ENCODE measurements around the gene KCNA1. TPM values are rescaled to one million over a fixed set of nuclear protein-coding genes. Genes with fewer than 3 reads are reported as not detected.

Gene KCNA1
- total and polyA plus RNA-seq, 2 donors (not counting 1 experiment from before 2014, with no cell fraction given): not detected

DNA sequence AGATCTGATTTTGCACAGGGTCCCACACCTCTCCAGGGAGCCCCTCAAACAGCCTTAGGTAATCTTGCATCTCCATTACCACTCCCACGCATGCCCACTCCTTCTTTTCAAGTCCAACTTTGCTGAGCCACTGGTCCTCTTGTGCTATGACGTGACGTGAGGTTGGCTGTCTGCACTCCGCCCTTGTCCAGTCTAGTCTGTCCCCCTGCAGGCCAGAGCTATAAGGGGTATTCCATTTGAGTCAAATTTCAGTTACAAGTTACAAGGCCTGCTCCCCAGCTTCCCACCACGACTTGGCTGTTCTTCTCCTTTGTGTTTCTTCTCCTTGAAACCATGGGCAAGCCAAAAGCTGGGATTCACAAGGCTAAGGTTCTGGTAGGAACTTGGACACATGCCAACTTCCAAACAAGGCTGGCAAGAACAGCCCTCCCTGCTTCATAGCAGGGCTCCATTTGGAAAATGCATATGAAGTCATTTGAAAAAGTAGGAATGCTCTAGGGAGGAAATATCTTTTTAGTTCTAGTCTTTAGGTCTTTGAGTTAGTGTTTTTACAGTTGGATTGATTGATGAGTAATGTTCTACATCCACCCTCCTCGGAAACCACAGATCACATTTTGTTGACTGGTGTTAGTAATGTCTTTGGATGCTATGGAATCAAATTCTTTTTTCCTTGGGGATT is 49.1 kb downstream of the KCNA1 start:
- Histone ChIP-seq H3K27ac (ENCODE audit: insufficient read depth, low read length) (no peak overlapping the region), H3K4me2 (ENCODE audit: extremely low read depth, insufficient read depth, low read length) (no peak overlapping the region)

DNA sequence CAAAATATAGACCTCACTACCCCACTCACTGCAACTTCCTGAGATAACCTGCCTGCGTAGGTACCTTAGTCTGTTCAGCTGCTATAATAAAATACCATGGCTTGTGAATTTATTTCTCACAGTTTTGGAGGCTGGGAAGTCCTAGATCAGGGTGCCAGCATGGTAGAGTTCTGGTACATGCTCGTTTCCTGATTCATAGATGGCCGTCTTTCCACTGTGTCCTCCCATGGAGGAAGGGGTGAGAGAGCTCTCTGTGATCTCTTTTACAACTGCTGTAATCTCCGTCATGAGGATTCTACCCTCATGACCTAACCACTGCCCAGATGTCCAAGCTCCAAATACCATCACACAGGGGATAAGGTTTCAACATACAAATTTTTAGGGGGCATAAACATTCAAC is 49.7 kb downstream of the KCNA1 start:
- Histone ChIP-seq H3K27me3 (ENCODE audit: control insufficient read depth, insufficient read depth, low read length) (no peaks in the 10 kb centered on the region), H4K20me1 (ENCODE audit: control insufficient read depth, extremely low read depth, insufficient read depth, low read length) (no peaks in the 10 kb centered on the region), H2AFZ (ENCODE audit: low read length) (no peak overlapping the region), H3K79me2 (ENCODE audit: control insufficient read depth, insufficient read depth, low read length) (no peaks in the 10 kb centered on the region), H3K4me2 (ENCODE audit: extremely low read depth, insufficient read depth, low read length) (no peak overlapping the region), H3K36me3 (ENCODE audit: control insufficient read depth, insufficient read depth, low read length) (no peaks in the 10 kb centered on the region), H3K27ac (ENCODE audit: insufficient read depth, low read length) (no peak overlapping the region), H3K9ac (ENCODE audit: insufficient read depth, low read length) (no peak overlapping the region), H3K9me3 (ENCODE audit: control insufficient read depth, insufficient read depth, low read depth, low read length) (no peaks in the 10 kb centered on the region), H3K4me3 (replicated peaks in 1 of 4; ENCODE audit: control extremely low read depth in 1 of 4, insufficient read depth in 1 of 4, low read depth in 3 of 4, low read length in 4 of 4) (no peak overlapping the region), H3K4me1 (ENCODE audit: control insufficient read depth, extremely low read depth, insufficient read depth, low read length) (no peaks in the 10 kb centered on the region)
- TF ChIP-seq CTCF (conservative IDR thresholded peaks at IDR 0.05 in 1 of 2, IDR thresholded peaks at IDR 0.05 in 1 of 2; ENCODE audit: low read depth in 1 of 2, low read length in 2 of 2) (no peak), EZH2 (IDR thresholded peaks at IDR 0.05; ENCODE audit: low read length, missing control alignments) (no peak)
- DNase-seq (ENCODE audit: low read depth in 2 of 2): no peak

More for the DNA sequence above, 49.1 kb downstream of the KCNA1 start:
- TF ChIP-seq EZH2 (IDR thresholded peaks at IDR 0.05; ENCODE audit: low read length, missing control alignments) (no peak), CTCF (conservative IDR thresholded peaks at IDR 0.05 in 1 of 2, IDR thresholded peaks at IDR 0.05 in 1 of 2; ENCODE audit: low read depth in 1 of 2, low read length in 2 of 2) (no peak)
- DNase-seq (ENCODE audit: low read depth in 2 of 2): peak in 1 of 2 donors; percentile 69
- Histone ChIP-seq H3K9ac (ENCODE audit: insufficient read depth, low read length) (no peak overlapping the region), H3K36me3 (ENCODE audit: control insufficient read depth, insufficient read depth, low read length) (no peaks in the 10 kb centered on the region), H3K9me3 (ENCODE audit: control insufficient read depth, insufficient read depth, low read depth, low read length) (no peaks in the 10 kb centered on the region), H3K27me3 (ENCODE audit: control insufficient read depth, insufficient read depth, low read length) (no peaks in the 10 kb centered on the region), H3K79me2 (ENCODE audit: control insufficient read depth, insufficient read depth, low read length) (no peaks in the 10 kb centered on the region), H4K20me1 (ENCODE audit: control insufficient read depth, extremely low read depth, insufficient read depth, low read length) (no peaks in the 10 kb centered on the region), H3K4me3 (replicated peaks in 1 of 4; ENCODE audit: control extremely low read depth in 1 of 4, insufficient read depth in 1 of 4, low read depth in 3 of 4, low read length in 4 of 4) (no peak overlapping the region), H3K4me1 (ENCODE audit: control insufficient read depth, extremely low read depth, insufficient read depth, low read length) (no peaks in the 10 kb centered on the region), H2AFZ (ENCODE audit: low read length) (no peak overlapping the region)

DNA sequence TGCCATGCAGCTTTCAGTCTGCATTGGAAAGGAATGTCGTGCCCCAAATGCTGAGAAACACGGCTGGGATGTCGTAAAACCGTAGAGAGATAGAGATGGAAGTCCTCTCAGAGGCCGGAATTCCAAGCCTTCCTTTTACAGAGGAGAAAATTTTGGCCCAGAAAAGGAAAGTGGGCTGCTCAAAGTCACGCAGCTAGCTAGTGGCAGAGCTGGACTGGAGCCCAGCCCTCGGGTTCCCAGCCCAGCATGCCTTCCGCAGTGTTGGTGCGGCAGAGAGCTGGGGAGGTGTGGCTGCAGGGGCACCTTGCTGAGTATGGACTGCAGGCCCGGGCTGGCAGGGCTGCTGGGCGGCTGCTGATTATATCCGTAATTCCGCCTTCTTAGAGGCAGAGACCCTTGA is 50.3 kb downstream of the KCNA1 start:
- no peak for DNase-seq (ENCODE audit: low read depth in 2 of 2)
- H4K20me1 ChIP-seq (ENCODE audit: control insufficient read depth, extremely low read depth, insufficient read depth, low read length): no peaks in the 10 kb centered on the region
- TF ChIP-seq CTCF (conservative IDR thresholded peaks at IDR 0.05 in 1 of 2, IDR thresholded peaks at IDR 0.05 in 1 of 2; ENCODE audit: low read depth in 1 of 2, low read length in 2 of 2): no peak
- no peak for TF ChIP-seq EZH2 (IDR thresholded peaks at IDR 0.05; ENCODE audit: low read length, missing control alignments)
- H3K27ac ChIP-seq (ENCODE audit: insufficient read depth, low read length): no peak overlapping the region
- H3K4me1 ChIP-seq (ENCODE audit: control insufficient read depth, extremely low read depth, insufficient read depth, low read length): no peaks in the 10 kb centered on the region
- H3K9me3 ChIP-seq (ENCODE audit: control insufficient read depth, insufficient read depth, low read depth, low read length): no peaks in the 10 kb centered on the region
- H3K36me3 ChIP-seq (ENCODE audit: control insufficient read depth, insufficient read depth, low read length): no peaks in the 10 kb centered on the region
- no peaks in the 10 kb centered on the region for H3K79me2 ChIP-seq (ENCODE audit: control insufficient read depth, insufficient read depth, low read length)
- no peak overlapping the region for H2AFZ ChIP-seq (ENCODE audit: low read length)
- H3K9ac ChIP-seq (ENCODE audit: insufficient read depth, low read length): no peak overlapping the region
- no peak overlapping the region for H3K4me3 ChIP-seq (replicated peaks in 1 of 4; ENCODE audit: control extremely low read depth in 1 of 4, insufficient read depth in 1 of 4, low read depth in 3 of 4, low read length in 4 of 4)
- H3K27me3 ChIP-seq (ENCODE audit: control insufficient read depth, insufficient read depth, low read length): peaks cover 2% of the 10 kb centered on the region
- no peak overlapping the region for H3K4me2 ChIP-seq (ENCODE audit: extremely low read depth, insufficient read depth, low read length)
